Peyer's patch (tissue), 4 donors: ENCODE data around the gene TMEM218.

ENCODE experiments used
- POLR2A ChIP-seq, 2 donors: fragments of 450-650 bp; IDR thresholded peaks; one replicate each; pipeline ENCODE4 v1.5.1; 2017; ENCODE audit warnings: antibody characterized with exemption in 2 of 2, mild to moderate bottlenecking in 2 of 2, moderate library complexity in 2 of 2
- TF ChIP-seq, protein P1 (sequence below), 6 experiments: fragments of 450-650 bp in 4 of 6; fragments of 200-600 bp in 2 of 6; sonication (generic) in 1 of 6; IDR thresholded peaks; one replicate each; pipeline ENCODE4 v1.5.1; 2017 to 2019; ENCODE audit warnings: antibody characterized with exemption in 6 of 6, mild to moderate bottlenecking in 3 of 6, moderate library complexity in 1 of 6

DNA sequence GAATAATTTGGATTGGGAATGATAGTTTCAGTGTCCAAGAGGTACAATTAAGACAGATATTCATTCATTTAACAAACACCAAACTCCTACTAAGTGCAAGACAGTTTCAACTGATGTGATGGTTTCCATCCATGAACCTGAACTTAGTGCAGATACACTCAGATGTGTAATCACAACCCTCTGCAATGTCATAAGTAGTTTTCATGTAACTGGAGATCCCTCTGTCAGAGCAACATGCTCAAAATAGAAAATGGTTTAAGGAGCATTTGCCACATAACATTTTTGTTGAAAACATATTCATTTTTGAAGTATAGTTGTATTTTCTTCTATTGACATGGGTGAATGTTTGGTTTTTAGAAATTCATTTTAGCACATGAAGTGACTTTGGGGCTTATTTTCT is 36.6 kb upstream of the TMEM218 start:
- no peak for TF ChIP-seq POLR2A (IDR thresholded peaks at IDR 0.05)
- TF ChIP-seq, protein P1, sequence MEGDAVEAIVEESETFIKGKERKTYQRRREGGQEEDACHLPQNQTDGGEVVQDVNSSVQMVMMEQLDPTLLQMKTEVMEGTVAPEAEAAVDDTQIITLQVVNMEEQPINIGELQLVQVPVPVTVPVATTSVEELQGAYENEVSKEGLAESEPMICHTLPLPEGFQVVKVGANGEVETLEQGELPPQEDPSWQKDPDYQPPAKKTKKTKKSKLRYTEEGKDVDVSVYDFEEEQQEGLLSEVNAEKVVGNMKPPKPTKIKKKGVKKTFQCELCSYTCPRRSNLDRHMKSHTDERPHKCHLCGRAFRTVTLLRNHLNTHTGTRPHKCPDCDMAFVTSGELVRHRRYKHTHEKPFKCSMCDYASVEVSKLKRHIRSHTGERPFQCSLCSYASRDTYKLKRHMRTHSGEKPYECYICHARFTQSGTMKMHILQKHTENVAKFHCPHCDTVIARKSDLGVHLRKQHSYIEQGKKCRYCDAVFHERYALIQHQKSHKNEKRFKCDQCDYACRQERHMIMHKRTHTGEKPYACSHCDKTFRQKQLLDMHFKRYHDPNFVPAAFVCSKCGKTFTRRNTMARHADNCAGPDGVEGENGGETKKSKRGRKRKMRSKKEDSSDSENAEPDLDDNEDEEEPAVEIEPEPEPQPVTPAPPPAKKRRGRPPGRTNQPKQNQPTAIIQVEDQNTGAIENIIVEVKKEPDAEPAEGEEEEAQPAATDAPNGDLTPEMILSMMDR (IDR thresholded peaks at IDR 0.05) = no peak
